SU-DHL-6 (cell line): Measurements from ENCODE around the gene PHLPP2.

ENCODE experiments used
- H2AFZ ChIP-seq: fragments of 200-600 bp; sonication (generic); 2 replicates; pipeline ENCODE4 v1.6.1; 2014; ENCODE audit warnings: low read depth, mild to moderate bottlenecking, moderate library complexity, mixed read lengths, antibody characterized with exemption, low read length; ENCODE audit not compliant: severe bottlenecking
- H3F3A ChIP-seq: fragments of 200-600 bp; shearing (Covaris generic); 2 replicates; pipeline ENCODE4 v1.6.0; 2016; ENCODE audit warnings: antibody characterized with exemption, mild to moderate bottlenecking; ENCODE audit not compliant: insufficient read depth
- H3K27ac ChIP-seq: fragments of 200-600 bp; sonication (generic); 2 replicates; pipeline ENCODE4 v1.5.1; 2016; ENCODE audit warnings: low read depth, mild to moderate bottlenecking, low read length, moderate library complexity, mixed read lengths
- H3K27me3 ChIP-seq: fragments of 200-600 bp; sonication (generic), shearing (Covaris generic); 2 replicates; pipeline ENCODE4 v1.6.0; 2014; ENCODE audit warnings: mild to moderate bottlenecking, low read length
- H3K36me3 ChIP-seq: fragments of 200-600 bp; sonication (generic); 2 replicates; pipeline ENCODE4 v1.6.1; 2014; ENCODE audit warnings: mild to moderate bottlenecking, low read length, mixed read lengths
- H3K4me2 ChIP-seq: fragments of 300-600, 200-600 bp; shearing (Covaris generic), sonication (generic); 2 replicates; pipeline ENCODE4 v1.6.0; 2014; ENCODE audit warnings: low read length, low read depth, mild to moderate bottlenecking; ENCODE audit not compliant: poor library complexity, severe bottlenecking
- H3K4me3 ChIP-seq: fragments of 200-600 bp; sonication (generic); 2 replicates; pipeline ENCODE4 v1.5.1; 2014; ENCODE audit warnings: antibody characterized with exemption, low read length, mild to moderate bottlenecking, mixed read lengths; ENCODE audit not compliant: insufficient read depth, poor library complexity, severe bottlenecking
- H3K79me2 ChIP-seq: fragments of 200-600 bp; sonication (generic); 2 replicates; pipeline ENCODE4 v1.6.1; 2014; ENCODE audit warnings: mild to moderate bottlenecking, low read length, moderate library complexity; ENCODE audit not compliant: insufficient read depth
- H3K9ac ChIP-seq: fragments of 200-600 bp; sonication (generic); 2 replicates; pipeline ENCODE4 v1.7.0; 2014; ENCODE audit warnings: mild to moderate bottlenecking, low read length
- H3K9me2 ChIP-seq: fragments of 200-600 bp; sonication (generic); replicated peaks from 2 replicates; pipeline ENCODE4 v1.6.1; 2014; ENCODE audit warnings: low read length; ENCODE audit not compliant: insufficient read depth
- H3K9me3 ChIP-seq: fragments of 200-600 bp; sonication (generic); 2 replicates; pipeline ENCODE4 v1.6.1; 2014; ENCODE audit warnings: low read length, mixed read lengths; ENCODE audit not compliant: insufficient read depth
- H4K20me1 ChIP-seq: fragments of 200-600 bp; sonication (generic); 2 replicates; pipeline ENCODE4 v1.6.1; 2014; ENCODE audit warnings: low read depth, mild to moderate bottlenecking, antibody characterized with exemption, low read length, moderate library complexity, mixed read lengths
- CTCF ChIP-seq: fragments of 200-600 bp; sonication (generic); IDR thresholded peaks from one replicate; pipeline ENCODE4 v1.5.1; 2017; ENCODE audit warnings: antibody characterized with exemption, mild to moderate bottlenecking, low read length, moderate library complexity; ENCODE audit not compliant: insufficient read depth, poor library complexity, severe bottlenecking
- EZH2phosphoT487 ChIP-seq: fragments of 200-600 bp; sonication (generic), shearing (Covaris generic); conservative IDR thresholded peaks from 2 replicates; pipeline ENCODE4 v1.6.1; 2018; ENCODE audit warnings: mild to moderate bottlenecking, antibody characterized with exemption, low read length, moderate library complexity, mixed read lengths

Gene PHLPP2

GRCh38 chr16:71626858-71627213, 97.7 kb downstream of the PHLPP2 start:
- no peaks in the 10 kb centered on the region for H3K9me2 ChIP-seq
- H3K79me2 ChIP-seq = no peaks in the 10 kb centered on the region
- no peaks in the 10 kb centered on the region for H3K27me3 ChIP-seq
- no peak overlapping the region for H2AFZ ChIP-seq
- H4K20me1 ChIP-seq = no peaks in the 10 kb centered on the region
- H3K9me3 ChIP-seq = no peaks in the 10 kb centered on the region
- H3K36me3 ChIP-seq = no peaks in the 10 kb centered on the region
- no peak overlapping the region for H3K4me3 ChIP-seq
- H3K4me2 ChIP-seq = no peak overlapping the region
- no peak for TF ChIP-seq EZH2phosphoT487
- TF ChIP-seq CTCF = no peak
- H3F3A ChIP-seq = no peaks in the 10 kb centered on the region
- no peak overlapping the region for H3K27ac ChIP-seq
- H3K9ac ChIP-seq = no peak overlapping the region

- H4K20me1 ChIP-seq = no peaks in the 10 kb centered on the region
- no peaks in the 10 kb centered on the region for H3K36me3 ChIP-seq
- no peaks in the 10 kb centered on the region for H3K27me3 ChIP-seq
- H3K9me2 ChIP-seq = no peaks in the 10 kb centered on the region
- no peak for TF ChIP-seq EZH2phosphoT487
- TF ChIP-seq CTCF = no peak
- no peak within 1 kb of the TSS for H3K4me3 ChIP-seq
- H3K9me3 ChIP-seq = no peaks in the 10 kb centered on the region
- H3K9ac ChIP-seq = no peak within 1 kb of the TSS
- H3K27ac ChIP-seq = no peak within 1 kb of the TSS
- H3F3A ChIP-seq = no peaks in the 10 kb centered on the region
- no peak within 1 kb of the TSS for H3K4me2 ChIP-seq
- no peaks in the 10 kb centered on the region for H3K79me2 ChIP-seq
- no peak within 1 kb of the TSS for H2AFZ ChIP-seq
Measured at GRCh38 chr16:71626018-71626857, 98.3 kb downstream of the PHLPP2 start, which contains the start of gene MARVELD3. MARVELD3 (plus strand) TSS chr16:71626184; CDS start chr16:71626230, 46 bp downstream.

- Histone ChIP-seq H3K4me3 (no peak overlapping the region), H3K36me3 (no peaks in the 10 kb centered on the region), H3K9me2 (no peaks in the 10 kb centered on the region), H3K4me2 (no peak overlapping the region), H3F3A (no peaks in the 10 kb centered on the region), H3K27ac (no peak overlapping the region), H3K9ac (no peak overlapping the region), H3K9me3 (no peaks in the 10 kb centered on the region), H3K79me2 (no peaks in the 10 kb centered on the region), H2AFZ (no peak overlapping the region), H3K27me3 (no peaks in the 10 kb centered on the region), H4K20me1 (no peaks in the 10 kb centered on the region)
- TF ChIP-seq EZH2phosphoT487 (no peak), CTCF (no peak)
Measured at GRCh38 chr16:71625113-71625850, 99.2 kb downstream of the PHLPP2 start.
